Measurements from ENCODE around the gene KDM4F.
A peak's percentile ranks its signal among the peaks of the same experiment; 100 is the strongest.

Gene KDM4F

GRCh38 chr11:95092549-95093324 lies 43.5 kb downstream of the KDM4F start:
- peak; percentile 65 for DNase-seq

GRCh38 chr11:95093548-95093947 lies 44.3 kb downstream of the KDM4F start:
- DNase-seq: no peak

- no peak for DNase-seq
Measured at GRCh38 chr11:95095858-95096587, 46.8 kb downstream of the KDM4F start.

GRCh38 chr11:95097209-95097608 lies 48.0 kb downstream of the KDM4F start:
- DNase-seq: no peak

- no peak for DNase-seq
Measured at GRCh38 chr11:95098826-95099225, 49.6 kb downstream of the KDM4F start.

- DNase-seq: peak; percentile 48
Measured at GRCh38 chr11:95100191-95100648, 51.0 kb downstream of the KDM4F start.

Data from hematopoietic multipotent progenitor cell treated with erythropoietin and hydrocortisone succinate and interleukin-3 and kit ligand, for 6 days (in vitro differentiated cells).